ENCODE results near the gene TNFRSF6B.

TNFRSF6B gene

GRCh38 chr20:63672666-63673065, 23.8 kb upstream of the TNFRSF6B start:
- no peak for TF ChIP-seq CTCF (IDR thresholded peaks at IDR 0.05; ENCODE audit: low read depth, low read length)
- no peak overlapping the region for H3K4me3 ChIP-seq (ENCODE audit: low read depth, low read length)

- no peak overlapping the region for H3K4me3 ChIP-seq (ENCODE audit: low read depth, low read length)
- no peak for TF ChIP-seq CTCF (IDR thresholded peaks at IDR 0.05; ENCODE audit: low read depth, low read length)
These were observed 22.5 kb upstream of the TNFRSF6B start for GRCh38 chr20:63673951-63674350.

- no peak overlapping the region for H3K4me3 ChIP-seq (ENCODE audit: low read depth, low read length)
- no peak for TF ChIP-seq CTCF (IDR thresholded peaks at IDR 0.05; ENCODE audit: low read depth, low read length)
These were observed 20.6 kb upstream of the TNFRSF6B start for GRCh38 chr20:63675681-63676368.

GRCh38 chr20:63678071-63678470, 18.4 kb upstream of the TNFRSF6B start:
- H3K4me3 ChIP-seq (ENCODE audit: low read depth, low read length) = no peak overlapping the region
- no peak for TF ChIP-seq CTCF (IDR thresholded peaks at IDR 0.05; ENCODE audit: low read depth, low read length)

GRCh38 chr20:63678667-63679465, 17.6 kb upstream of the TNFRSF6B start:
- H3K4me3 ChIP-seq (ENCODE audit: low read depth, low read length) = no peak overlapping the region
- no peak for TF ChIP-seq CTCF (IDR thresholded peaks at IDR 0.05; ENCODE audit: low read depth, low read length)

- H3K4me3 ChIP-seq (ENCODE audit: low read depth, low read length) = no peak overlapping the region
- no peak for TF ChIP-seq CTCF (IDR thresholded peaks at IDR 0.05; ENCODE audit: low read depth, low read length)
These were observed 16.6 kb upstream of the TNFRSF6B start for GRCh38 chr20:63679799-63680305.

GRCh38 chr20:63680427-63680826, 16.0 kb upstream of the TNFRSF6B start:
- no peak for TF ChIP-seq CTCF (IDR thresholded peaks at IDR 0.05; ENCODE audit: low read depth, low read length)
- no peak overlapping the region for H3K4me3 ChIP-seq (ENCODE audit: low read depth, low read length)
